HS-27A (cell line): ENCODE results near the gene COL5A2.

Experiments
- DNase-seq: peaks from one replicate; pipeline ENCODE4 v3.0.0-alpha.2; 2012; ENCODE audit warnings: low read depth, missing footprints

COL5A2 gene

GRCh38 chr2:189147361-189147760, 32.2 kb downstream of the COL5A2 start:
- DNase-seq, result no peak

- DNase-seq, result no peak
These were observed 33.0 kb downstream of the COL5A2 start for GRCh38 chr2:189146553-189146952.

GRCh38 chr2:189144700-189145211, 34.8 kb downstream of the COL5A2 start:
- no peak for DNase-seq

GRCh38 chr2:189143925-189144324, 35.6 kb downstream of the COL5A2 start:
- no peak for DNase-seq

- DNase-seq, result no peak
These were observed 36.4 kb downstream of the COL5A2 start for GRCh38 chr2:189142893-189143759.

- DNase-seq, result no peak
These were observed 40.8 kb downstream of the COL5A2 start for GRCh38 chr2:189138800-189139199.

GRCh38 chr2:189137519-189137918, 42.0 kb downstream of the COL5A2 start:
- DNase-seq, result no peak

GRCh38 chr2:189134485-189134884, 45.1 kb downstream of the COL5A2 start:
- DNase-seq, result no peak

- DNase-seq, result no peak
These were observed 47.6 kb downstream of the COL5A2 start for GRCh38 chr2:189131991-189132390.

- DNase-seq, result peak; percentile 62
These were observed 49.6 kb downstream of the COL5A2 start for GRCh38 chr2:189129971-189130370.

GRCh38 chr2:189128970-189129369, 50.6 kb downstream of the COL5A2 start:
- DNase-seq, result no peak

GRCh38 chr2:189127756-189128155, 51.8 kb downstream of the COL5A2 start:
- no peak for DNase-seq

- no peak for DNase-seq
These were observed 54.4 kb downstream of the COL5A2 start for GRCh38 chr2:189125195-189125594.

GRCh38 chr2:189124175-189124574, 55.4 kb downstream of the COL5A2 start:
- DNase-seq, result no peak

- DNase-seq, result no peak
These were observed 61.2 kb downstream of the COL5A2 start for GRCh38 chr2:189118386-189118785.

- DNase-seq, result no peak
These were observed 62.6 kb downstream of the COL5A2 start for GRCh38 chr2:189116979-189117378.

- no peak for DNase-seq
These were observed 63.5 kb downstream of the COL5A2 start for GRCh38 chr2:189116087-189116486.

- DNase-seq, result no peak
These were observed 64.4 kb downstream of the COL5A2 start for GRCh38 chr2:189115126-189115525.

- no peak for DNase-seq
These were observed 65.6 kb downstream of the COL5A2 start for GRCh38 chr2:189113963-189114362.

- no peak for DNase-seq
These were observed 68.4 kb downstream of the COL5A2 start for GRCh38 chr2:189111063-189111715.

GRCh38 chr2:189109921-189110397, 69.6 kb downstream of the COL5A2 start:
- DNase-seq, result no peak

GRCh38 chr2:189104934-189105333, 74.6 kb downstream of the COL5A2 start:
- no peak for DNase-seq

- DNase-seq, result no peak
These were observed 76.8 kb downstream of the COL5A2 start for GRCh38 chr2:189102735-189103134.
